ENCODE results near the gene OTUD4. TPM values are rescaled to one million over a fixed set of nuclear protein-coding genes. Genes with fewer than 3 reads are reported as not detected.
"Not testable (repeated sequence)": the region's sequence is repeated elsewhere in the genome, so short reads cannot be mapped to it uniquely, and the experiment has no call there.

The OTUD4 gene
- total and polyA plus RNA-seq, 3 experiments from 2014 or later: 17.4 to 68.1 (median 68.0) TPM

DNA sequence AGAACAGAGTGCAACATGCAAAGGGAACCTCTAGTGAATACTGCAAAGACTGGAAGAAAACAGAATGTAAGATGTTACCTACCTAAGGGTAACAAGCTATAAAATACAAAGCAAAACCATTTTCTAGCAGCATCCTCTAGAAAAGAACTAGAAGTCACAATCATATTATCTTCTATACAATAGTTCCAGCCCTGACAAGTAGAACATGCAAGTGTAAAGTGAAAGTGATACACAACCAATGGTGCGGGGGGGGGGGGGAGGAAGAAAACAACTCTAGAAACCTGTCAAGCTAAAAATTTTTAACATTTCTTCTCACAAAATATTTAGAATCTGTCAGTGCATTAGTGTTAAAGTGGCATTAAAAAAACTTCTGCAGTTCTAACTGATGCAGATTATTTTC is 44.2 kb downstream of the OTUD4 start:
- H3K4me1 Mint-ChIP-seq: peaks cover 24 to 49% (median 45%) of the 10 kb centered on the region in 3 donors
- CTCF ChIA-PET: not testable (repeated sequence)

GRCh38 chr4:145132511-145133098 is 47.8 kb downstream of the OTUD4 start:
- H3K4me1 ChIP-seq (ENCODE audit: insufficient read depth, low read length): no peaks in the 10 kb centered on the region
- H3K27ac ChIP-seq (ENCODE audit: low read depth, low read length): no peak overlapping the region
- no peak for DNase-seq
- no peak overlapping the region for H3K4me3 ChIP-seq (ENCODE audit: low read length)
- H3K27ac Mint-ChIP-seq: peak overlapping the region; percentile 2 to 93 (median 72)
- POLR2A ChIA-PET: interaction anchor here (0.7 to 1.4 kb wide), 2 partner anchors 35 to 654 kb away, joined by 4 to 5 read pairs; partner anchors contain the start of genes ABCE1 and ANAPC10
- H3K27me3 ChIP-seq (ENCODE audit: insufficient read depth, low read length, poor library complexity, severe bottlenecking): no peaks in the 10 kb centered on the region
- H3K9me3 Mint-ChIP-seq: no peaks in the 10 kb centered on the region
- H3K4me1 Mint-ChIP-seq: peaks cover 30 to 58% (median 57%) of the 10 kb centered on the region in 3 donors
- CTCF ChIA-PET: no interaction called here
- peaks cover 4 to 51% (median 9%) of the 10 kb centered on the region in 3 donors for H3K36me3 Mint-ChIP-seq
- H3K36me3 ChIP-seq (ENCODE audit: insufficient read depth, low read length): no peaks in the 10 kb centered on the region
- H3K9me3 ChIP-seq (ENCODE audit: low read length): no peaks in the 10 kb centered on the region
- no peak overlapping the region for H3K4me3 Mint-ChIP-seq
- peaks cover 0 to 2% of the 10 kb centered on the region in 2 donors for H3K27me3 Mint-ChIP-seq

More for the DNA sequence above, 44.2 kb downstream of the OTUD4 start:
- H3K27me3 Mint-ChIP-seq; H3K9me3 Mint-ChIP-seq; H3K9me3 ChIP-seq (ENCODE audit: low read length); DNase-seq; POLR2A ChIA-PET; H3K27ac ChIP-seq (ENCODE audit: low read depth, low read length); H3K27me3 ChIP-seq (ENCODE audit: insufficient read depth, low read length, poor library complexity, severe bottlenecking); H3K4me3 ChIP-seq (ENCODE audit: low read length); H3K4me1 ChIP-seq (ENCODE audit: insufficient read depth, low read length): not testable (repeated sequence)
- Mint-ChIP-seq H3K27ac (peak overlapping the region in 7 of 8 donors; percentile 7 to 76 (median 63)), H3K4me3 (peak overlapping the region in 4 of 7 donors; percentile 11 to 44 (median 28)), H3K36me3 (peaks cover 15 to 56% (median 30%) of the 10 kb centered on the region in 3 donors)
- H3K36me3 ChIP-seq (ENCODE audit: insufficient read depth, low read length): peaks cover 11% of the 10 kb centered on the region

- Histone ChIP-seq H3K27ac (ENCODE audit: low read depth, low read length) (no peak overlapping the region), H3K4me1 (ENCODE audit: insufficient read depth, low read length) (no peaks in the 10 kb centered on the region), H3K36me3 (ENCODE audit: insufficient read depth, low read length) (peaks cover under 1% of the 10 kb centered on the region), H3K27me3 (ENCODE audit: insufficient read depth, low read length, poor library complexity, severe bottlenecking) (no peaks in the 10 kb centered on the region), H3K9me3 (ENCODE audit: low read length) (no peaks in the 10 kb centered on the region), H3K4me3 (ENCODE audit: low read length) (no peak overlapping the region)
- Mint-ChIP-seq H3K4me3 (no peak overlapping the region), H3K4me1 (peaks cover 28 to 58% (median 56%) of the 10 kb centered on the region in 3 donors), H3K27ac (peak overlapping the region in 5 of 8 donors; percentile 5 to 85 (median 44)), H3K27me3 (peaks cover 0 to 2% of the 10 kb centered on the region in 2 donors), H3K36me3 (peaks cover 0 to 52% (median 6%) of the 10 kb centered on the region in 3 donors), H3K9me3 (no peaks in the 10 kb centered on the region)
- ChIA-PET CTCF (no interaction called here), POLR2A (interaction anchor here (0.7 to 1.4 kb wide), 3 partner anchors 34 to 655 kb away, joined by 3 to 5 read pairs (median 4); partner anchors contain the start of genes ABCE1 and ANAPC10)
- no peak for DNase-seq
Measured at GRCh38 chr4:145131848-145132247, 48.5 kb downstream of the OTUD4 start.

DNA sequence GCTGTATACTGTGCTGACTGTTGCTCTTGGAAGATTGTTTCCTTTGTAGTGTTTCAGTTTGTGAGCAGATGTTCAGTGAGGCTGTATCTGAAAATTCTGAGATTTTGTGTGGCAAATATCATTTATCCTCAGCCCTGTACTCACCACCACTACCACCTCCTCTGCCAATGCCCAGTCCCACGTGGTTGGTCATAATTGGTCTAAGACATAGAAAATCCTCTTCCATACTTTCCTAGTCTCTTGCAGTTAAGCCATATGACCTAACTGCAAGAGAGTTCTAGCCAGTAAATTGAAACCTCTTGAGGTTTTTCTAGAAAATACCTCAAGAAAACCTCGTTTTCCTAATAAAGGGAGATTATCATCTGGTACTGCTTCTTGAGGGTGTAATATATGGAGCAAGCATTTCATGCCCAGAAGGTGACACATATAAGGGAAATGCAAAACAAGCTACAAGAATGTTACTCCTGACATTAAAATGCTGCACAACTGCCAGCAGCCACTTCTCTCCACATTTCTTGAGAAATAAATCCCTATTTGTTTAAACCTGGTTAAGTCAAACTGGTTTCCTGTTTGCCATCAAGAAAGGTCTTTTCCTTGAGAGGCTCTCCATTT is 49.5 kb downstream of the OTUD4 start:
- Histone ChIP-seq H3K36me3 (ENCODE audit: insufficient read depth, low read length) (peaks cover 9% of the 10 kb centered on the region), H3K27ac (ENCODE audit: low read depth, low read length) (no peak overlapping the region)

DNA sequence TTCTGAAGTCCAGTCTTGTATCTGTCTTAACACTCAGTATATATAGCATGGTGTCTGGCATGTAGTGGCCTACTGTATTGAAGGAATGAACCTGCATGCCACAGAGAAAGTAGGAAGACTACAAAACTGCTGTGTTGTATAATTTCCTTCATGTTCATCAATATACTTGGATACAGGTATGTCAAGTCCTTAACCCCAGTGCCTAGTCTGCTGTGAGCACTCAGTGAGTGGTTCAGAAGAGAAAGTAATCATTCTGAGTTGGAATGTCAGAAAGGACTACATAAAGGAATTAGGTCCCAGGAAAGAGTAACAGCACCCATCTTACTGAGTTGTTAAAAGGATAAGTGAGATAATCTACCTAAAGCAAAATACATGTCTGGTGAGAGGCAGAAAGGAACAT is 50.3 kb downstream of the OTUD4 start:
- CTCF ChIA-PET: no interaction called here
- no peaks in the 10 kb centered on the region for H3K9me3 ChIP-seq (ENCODE audit: low read length)
- no peak overlapping the region for H3K4me3 ChIP-seq (ENCODE audit: low read length)
- Mint-ChIP-seq H3K4me3 (no peak overlapping the region), H3K36me3 (peaks cover 4 to 64% (median 8%) of the 10 kb centered on the region in 3 donors), H3K27ac (peak overlapping the region in 7 of 8 donors; percentile 4 to 83 (median 66)), H3K27me3 (peaks cover 0 to 2% of the 10 kb centered on the region in 2 donors), H3K4me1 (peaks cover 28 to 58% (median 55%) of the 10 kb centered on the region in 3 donors), H3K9me3 (no peaks in the 10 kb centered on the region)
- peaks cover 5% of the 10 kb centered on the region for H3K4me1 ChIP-seq (ENCODE audit: insufficient read depth, low read length)
- H3K36me3 ChIP-seq (ENCODE audit: insufficient read depth, low read length): peaks cover 9% of the 10 kb centered on the region
- POLR2A ChIA-PET: no interaction called here
- H3K27ac ChIP-seq (ENCODE audit: low read depth, low read length): no peak overlapping the region
- DNase-seq: no peak
- H3K27me3 ChIP-seq (ENCODE audit: insufficient read depth, low read length, poor library complexity, severe bottlenecking): no peaks in the 10 kb centered on the region

More for the DNA sequence above, 49.5 kb downstream of the OTUD4 start:
- H3K4me3 ChIP-seq (ENCODE audit: low read length): no peak overlapping the region
- peaks cover 31 to 58% (median 56%) of the 10 kb centered on the region in 3 donors for H3K4me1 Mint-ChIP-seq
- DNase-seq: no peak
- no peaks in the 10 kb centered on the region for H3K27me3 ChIP-seq (ENCODE audit: insufficient read depth, low read length, poor library complexity, severe bottlenecking)
- H3K27me3 Mint-ChIP-seq: peaks cover 0 to 2% of the 10 kb centered on the region in 2 donors
- no peaks in the 10 kb centered on the region for H3K9me3 ChIP-seq (ENCODE audit: low read length)
- ChIA-PET CTCF (no interaction called here), POLR2A (interaction anchor here (1.3 kb wide), 1 partner anchor 48 kb away, joined by 3 read pairs; no protein-coding TSS in a partner anchor)
- peaks cover 5% of the 10 kb centered on the region for H3K4me1 ChIP-seq (ENCODE audit: insufficient read depth, low read length)
- no peak overlapping the region for H3K4me3 Mint-ChIP-seq
- no peaks in the 10 kb centered on the region for H3K9me3 Mint-ChIP-seq
- H3K36me3 Mint-ChIP-seq: peaks cover 4 to 60% (median 7%) of the 10 kb centered on the region in 3 donors
- peak overlapping the region; percentile 4 to 91 (median 58) for H3K27ac Mint-ChIP-seq

GRCh38 chr4:145125396-145125795 is 55.0 kb downstream of the OTUD4 start:
- H3K4me3 Mint-ChIP-seq: peak overlapping the region in 6 of 7 donors; percentile 58 to 77 (median 70)
- no peaks in the 10 kb centered on the region for H3K9me3 Mint-ChIP-seq
- H3K9me3 ChIP-seq (ENCODE audit: low read length): no peaks in the 10 kb centered on the region
- H3K27ac ChIP-seq (ENCODE audit: low read depth, low read length): peak overlapping the region; percentile 42
- H3K4me1 ChIP-seq (ENCODE audit: insufficient read depth, low read length): peaks cover 5% of the 10 kb centered on the region
- no peak overlapping the region for H3K4me3 ChIP-seq (ENCODE audit: low read length)
- no peak for DNase-seq
- H3K27me3 Mint-ChIP-seq: no peaks in the 10 kb centered on the region
- H3K27me3 ChIP-seq (ENCODE audit: insufficient read depth, low read length, poor library complexity, severe bottlenecking): no peaks in the 10 kb centered on the region
- POLR2A ChIA-PET: no interaction called here
- H3K4me1 Mint-ChIP-seq: peaks cover 12 to 25% (median 25%) of the 10 kb centered on the region in 3 donors
- CTCF ChIA-PET: interaction anchor here (1.7 kb wide), 1 partner anchor 19 kb away, joined by 4 read pairs; no protein-coding TSS in a partner anchor
- H3K27ac Mint-ChIP-seq: peak overlapping the region; percentile 80 to 98 (median 95)
- H3K36me3 Mint-ChIP-seq: peaks cover 4 to 76% (median 15%) of the 10 kb centered on the region in 3 donors
- H3K36me3 ChIP-seq (ENCODE audit: insufficient read depth, low read length): peaks cover 23% of the 10 kb centered on the region

- H3K9me3 ChIP-seq (ENCODE audit: low read length): no peaks in the 10 kb centered on the region
- H3K36me3 Mint-ChIP-seq: peaks cover 14 to 74% (median 18%) of the 10 kb centered on the region in 3 donors
- no peak for DNase-seq
- peaks cover 50% of the 10 kb centered on the region for H3K36me3 ChIP-seq (ENCODE audit: insufficient read depth, low read length)
- ChIA-PET POLR2A (no interaction called here), CTCF (no interaction called here)
- no peak overlapping the region for H3K4me3 Mint-ChIP-seq
- H3K4me3 ChIP-seq (ENCODE audit: low read length): no peak overlapping the region
- H3K27me3 ChIP-seq (ENCODE audit: insufficient read depth, low read length, poor library complexity, severe bottlenecking): no peaks in the 10 kb centered on the region
- no peak overlapping the region for H3K27ac Mint-ChIP-seq
- no peaks in the 10 kb centered on the region for H3K27me3 Mint-ChIP-seq
- peaks cover 4% of the 10 kb centered on the region for H3K4me1 ChIP-seq (ENCODE audit: insufficient read depth, low read length)
- H3K9me3 Mint-ChIP-seq: no peaks in the 10 kb centered on the region
- peaks cover 9 to 20% (median 12%) of the 10 kb centered on the region in 3 donors for H3K4me1 Mint-ChIP-seq
- no peak overlapping the region for H3K27ac ChIP-seq (ENCODE audit: low read depth, low read length)
Measured at GRCh38 chr4:145108128-145108527, 72.3 kb downstream of the OTUD4 start.

DNA sequence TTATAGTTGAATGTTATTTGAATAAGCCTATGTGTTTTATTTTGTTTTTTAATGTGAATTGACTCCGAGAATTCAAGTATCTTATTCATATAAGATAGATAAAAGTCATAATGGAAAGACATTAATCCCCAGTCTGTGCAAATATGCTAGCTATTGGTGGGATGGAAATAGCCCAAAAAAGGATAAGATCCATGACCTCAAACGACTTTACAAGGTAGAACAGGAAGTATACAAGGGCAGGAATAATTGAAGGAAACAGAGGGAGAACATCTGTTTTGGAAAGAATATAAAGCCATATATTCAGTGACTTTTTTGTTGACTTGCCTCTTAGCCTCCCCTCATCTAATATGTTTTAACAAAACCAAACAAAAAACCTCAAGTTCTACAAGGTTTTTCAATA is 73.3 kb downstream of the OTUD4 start:
- H3K27ac Mint-ChIP-seq: peak overlapping the region in 2 of 8 donors; percentile 6 to 18
- H3K36me3 Mint-ChIP-seq: peaks cover 8 to 64% (median 13%) of the 10 kb centered on the region in 3 donors
- peaks cover 14% of the 10 kb centered on the region for H3K4me1 ChIP-seq (ENCODE audit: insufficient read depth, low read length)
- POLR2A ChIA-PET: no interaction called here
- H3K36me3 ChIP-seq (ENCODE audit: insufficient read depth, low read length): peaks cover 40% of the 10 kb centered on the region
- H3K27me3 Mint-ChIP-seq: no peaks in the 10 kb centered on the region
- no peak for DNase-seq
- CTCF ChIA-PET: no interaction called here
- H3K9me3 Mint-ChIP-seq: no peaks in the 10 kb centered on the region
- H3K4me3 ChIP-seq (ENCODE audit: low read length): no peak overlapping the region
- peaks cover 9 to 20% (median 12%) of the 10 kb centered on the region in 3 donors for H3K4me1 Mint-ChIP-seq
- H3K4me3 Mint-ChIP-seq: no peak overlapping the region
- no peaks in the 10 kb centered on the region for H3K27me3 ChIP-seq (ENCODE audit: insufficient read depth, low read length, poor library complexity, severe bottlenecking)
- H3K27ac ChIP-seq (ENCODE audit: low read depth, low read length): no peak overlapping the region
- H3K9me3 ChIP-seq (ENCODE audit: low read length): no peaks in the 10 kb centered on the region
